Thoracic aorta (tissue), 2 donors: ENCODE results near the gene SULT1C2. TPM values are rescaled to one million over a fixed set of nuclear protein-coding genes. Genes with fewer than 3 reads are reported as not detected.
"Not testable (repeated sequence)": the region's sequence is repeated elsewhere in the genome, so short reads cannot be mapped to it uniquely, and the experiment has no call there.

ENCODE experiments used
- ATAC-seq: fragments of 150-250 bp; one replicate; pipeline ENCODE4 v1.8.0; 2017; ENCODE audit warnings: low read depth; ENCODE audit not compliant: insufficient number of reproducible peaks, low FRiP score
- DNase-seq: peaks from one replicate; pipeline ENCODE4 v3.0.0-alpha.2; 2020; ENCODE audit warnings: low spot score
- H3K27ac ChIP-seq, 2 donors: fragments of 200-600 bp; sonication (generic); 1 replicate in 1 of 2; 2 replicates in 1 of 2; pipeline ENCODE4 v1.5.1; 2016; ENCODE audit warnings: mild to moderate bottlenecking in 2 of 2, moderate library complexity in 2 of 2
- H3K27me3 ChIP-seq: fragments of 200-600 bp; sonication (generic); replicated peaks from 2 replicates; pipeline ENCODE4 v1.6.0; 2016; ENCODE audit warnings: mild to moderate bottlenecking; ENCODE audit not compliant: insufficient read depth
- H3K36me3 ChIP-seq: fragments of 200-600 bp; sonication (generic); one replicate; pipeline ENCODE4 v1.5.1; 2016
- H3K4me1 ChIP-seq, 2 donors: fragments of 200-600 bp; sonication (generic); 1 replicate in 1 of 2; 2 replicates in 1 of 2; pipeline versions ENCODE4 v1.5.1 to v1.6.0; 2016; ENCODE audit warnings: low read depth in 2 of 2, mild to moderate bottlenecking in 1 of 2; ENCODE audit not compliant: control insufficient read depth in 1 of 2
- H3K4me3 ChIP-seq: fragments of 200-600 bp; sonication (generic); 2 replicates; pipeline ENCODE4 v1.5.1; 2016; ENCODE audit warnings: mild to moderate bottlenecking
- H3K9me3 ChIP-seq: fragments of 200-600 bp; sonication (generic); 2 replicates; pipeline ENCODE4 v1.5.1; 2016
- total RNA-seq, 2 donors: library from RNA; depleted of rRNA; stranded (reverse); fragments of >200 nt; gene quantifications; one replicate each; pipeline versions ENCODE4 v1.1.0 to v1.2.3, GENCODE V29; 2016
- TF ChIP-seq, protein P1 (sequence below): fragments of 200-600 bp; sonication (generic); IDR thresholded peaks from one replicate; pipeline ENCODE4 v1.5.1; 2019; ENCODE audit warnings: antibody characterized with exemption

The SULT1C2 gene
- total RNA-seq, 2 donors from 2014 or later = 16.6 TPM; not detected in 1

DNA sequence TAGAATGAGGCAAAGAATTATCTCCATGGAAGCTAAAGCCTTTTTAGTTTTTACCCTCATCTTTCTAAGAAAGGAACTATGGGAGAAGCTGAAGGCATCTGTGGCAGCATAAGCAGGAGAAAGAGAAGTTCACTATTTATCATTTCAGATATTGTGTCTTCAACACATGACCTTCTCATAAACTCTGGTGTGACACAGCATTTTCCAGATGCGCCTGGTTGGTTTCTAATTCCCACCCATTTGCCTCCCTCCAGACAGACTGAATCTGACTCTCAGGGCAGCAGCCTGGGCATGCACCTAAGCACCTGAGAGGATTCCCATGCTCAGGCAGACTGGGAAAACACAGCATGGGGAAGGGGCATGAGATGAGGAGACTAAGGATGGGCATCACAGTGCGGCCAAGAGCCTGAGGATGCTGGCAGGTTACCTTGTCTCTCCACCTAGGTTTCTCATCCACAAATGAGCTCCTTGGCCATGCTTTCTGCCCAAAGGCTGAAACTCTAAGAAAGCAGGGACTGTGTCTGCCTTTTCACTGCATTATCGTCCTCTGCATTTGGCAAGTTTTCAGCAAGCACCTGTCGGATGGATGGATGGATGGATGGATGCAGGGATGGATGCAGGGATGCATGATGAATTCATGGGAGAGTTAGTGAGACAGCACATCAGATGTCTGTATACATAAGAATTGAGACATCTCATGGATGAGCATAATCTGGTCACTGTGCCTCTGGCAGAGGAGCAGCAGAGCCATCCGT is 60.3 kb downstream of the SULT1C2 start:
- H3K4me1 ChIP-seq = no peaks in the 10 kb centered on the region
- H3K27ac ChIP-seq = no peak overlapping the region
- H3K27me3 ChIP-seq = no peaks in the 10 kb centered on the region
- TF ChIP-seq, protein P1, sequence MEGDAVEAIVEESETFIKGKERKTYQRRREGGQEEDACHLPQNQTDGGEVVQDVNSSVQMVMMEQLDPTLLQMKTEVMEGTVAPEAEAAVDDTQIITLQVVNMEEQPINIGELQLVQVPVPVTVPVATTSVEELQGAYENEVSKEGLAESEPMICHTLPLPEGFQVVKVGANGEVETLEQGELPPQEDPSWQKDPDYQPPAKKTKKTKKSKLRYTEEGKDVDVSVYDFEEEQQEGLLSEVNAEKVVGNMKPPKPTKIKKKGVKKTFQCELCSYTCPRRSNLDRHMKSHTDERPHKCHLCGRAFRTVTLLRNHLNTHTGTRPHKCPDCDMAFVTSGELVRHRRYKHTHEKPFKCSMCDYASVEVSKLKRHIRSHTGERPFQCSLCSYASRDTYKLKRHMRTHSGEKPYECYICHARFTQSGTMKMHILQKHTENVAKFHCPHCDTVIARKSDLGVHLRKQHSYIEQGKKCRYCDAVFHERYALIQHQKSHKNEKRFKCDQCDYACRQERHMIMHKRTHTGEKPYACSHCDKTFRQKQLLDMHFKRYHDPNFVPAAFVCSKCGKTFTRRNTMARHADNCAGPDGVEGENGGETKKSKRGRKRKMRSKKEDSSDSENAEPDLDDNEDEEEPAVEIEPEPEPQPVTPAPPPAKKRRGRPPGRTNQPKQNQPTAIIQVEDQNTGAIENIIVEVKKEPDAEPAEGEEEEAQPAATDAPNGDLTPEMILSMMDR = no peak
- no peaks in the 10 kb centered on the region for H3K36me3 ChIP-seq
- DNase-seq (no peak), ATAC-seq (no peak)
- H3K9me3 ChIP-seq = no peaks in the 10 kb centered on the region
- H3K4me3 ChIP-seq = no peak overlapping the region

DNA sequence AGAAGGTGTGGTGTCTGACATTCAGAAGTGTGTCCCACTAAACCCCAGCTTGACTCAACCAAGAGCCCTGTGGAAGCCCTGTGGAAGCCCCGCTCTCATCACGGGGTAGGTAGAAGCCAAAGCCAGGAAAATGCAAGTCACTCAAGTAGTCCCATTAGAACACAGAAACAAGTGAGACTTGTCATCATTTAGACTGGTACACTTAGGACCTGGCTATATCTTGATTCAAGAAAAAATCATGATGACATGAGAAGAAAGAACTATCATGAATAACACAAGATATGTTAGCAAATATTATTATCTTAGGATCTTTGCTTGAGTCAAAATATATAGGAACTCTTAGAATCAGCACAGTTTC is 60.9 kb downstream of the SULT1C2 start:
- DNase-seq (no peak), ATAC-seq (no peak)
- Histone ChIP-seq H3K4me1 (no peaks in the 10 kb centered on the region), H3K27me3 (no peaks in the 10 kb centered on the region), H3K36me3 (no peaks in the 10 kb centered on the region), H3K27ac (no peak overlapping the region), H3K9me3 (no peaks in the 10 kb centered on the region), H3K4me3 (no peak overlapping the region)
- TF ChIP-seq, protein P1 = no peak

DNA sequence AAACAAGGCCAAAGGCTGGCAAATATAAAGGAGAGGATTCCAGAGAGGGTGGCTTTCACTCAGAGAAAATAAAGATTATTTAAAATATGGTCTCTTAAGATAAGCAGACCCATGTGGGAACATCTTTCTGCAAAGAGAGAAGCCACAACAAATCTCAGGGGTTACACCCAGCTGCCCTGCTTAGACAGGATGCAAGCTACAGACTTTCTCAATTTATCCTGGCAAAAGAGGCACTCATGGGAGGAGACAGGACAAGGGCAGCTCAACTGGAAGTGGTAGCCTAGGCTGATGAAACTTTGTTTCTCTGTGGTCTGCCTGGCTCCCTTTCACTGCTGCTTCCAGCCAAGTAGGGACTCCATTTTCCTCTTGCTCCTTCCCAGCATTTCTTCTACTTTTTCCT is 63.2 kb downstream of the SULT1C2 start:
- ATAC-seq (no peak), DNase-seq (no peak)
- TF ChIP-seq, protein P1 = no peak
- Histone ChIP-seq H3K27ac (no peak overlapping the region), H3K4me1 (no peaks in the 10 kb centered on the region), H3K9me3 (no peaks in the 10 kb centered on the region), H3K36me3 (no peaks in the 10 kb centered on the region), H3K4me3 (no peak overlapping the region), H3K27me3 (no peaks in the 10 kb centered on the region)

DNA sequence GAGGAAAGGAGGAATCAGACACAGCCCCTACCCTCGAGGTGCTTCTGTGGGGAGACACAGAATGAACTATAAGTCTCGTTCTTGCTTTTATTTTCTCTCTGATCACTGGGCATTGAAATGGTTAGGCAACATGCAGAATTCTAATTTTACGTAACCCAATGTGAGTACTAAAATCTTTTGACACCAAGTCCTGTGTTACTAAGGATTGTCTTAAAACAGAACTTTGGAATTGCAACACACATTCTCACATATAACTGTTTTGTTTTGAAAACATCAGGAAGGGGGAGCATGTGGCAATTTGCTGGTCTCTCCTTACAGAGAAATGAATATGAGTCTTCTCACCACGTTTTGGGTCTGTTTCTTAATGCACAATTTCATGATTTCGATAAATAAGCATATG is 65.4 kb downstream of the SULT1C2 start:
- no peaks in the 10 kb centered on the region for H3K9me3 ChIP-seq
- no peaks in the 10 kb centered on the region for H3K36me3 ChIP-seq
- no peaks in the 10 kb centered on the region for H3K4me1 ChIP-seq
- ATAC-seq (no peak), DNase-seq (no peak)
- no peak overlapping the region for H3K4me3 ChIP-seq
- TF ChIP-seq, protein P1 = no peak
- no peaks in the 10 kb centered on the region for H3K27me3 ChIP-seq
- no peak overlapping the region for H3K27ac ChIP-seq

DNA sequence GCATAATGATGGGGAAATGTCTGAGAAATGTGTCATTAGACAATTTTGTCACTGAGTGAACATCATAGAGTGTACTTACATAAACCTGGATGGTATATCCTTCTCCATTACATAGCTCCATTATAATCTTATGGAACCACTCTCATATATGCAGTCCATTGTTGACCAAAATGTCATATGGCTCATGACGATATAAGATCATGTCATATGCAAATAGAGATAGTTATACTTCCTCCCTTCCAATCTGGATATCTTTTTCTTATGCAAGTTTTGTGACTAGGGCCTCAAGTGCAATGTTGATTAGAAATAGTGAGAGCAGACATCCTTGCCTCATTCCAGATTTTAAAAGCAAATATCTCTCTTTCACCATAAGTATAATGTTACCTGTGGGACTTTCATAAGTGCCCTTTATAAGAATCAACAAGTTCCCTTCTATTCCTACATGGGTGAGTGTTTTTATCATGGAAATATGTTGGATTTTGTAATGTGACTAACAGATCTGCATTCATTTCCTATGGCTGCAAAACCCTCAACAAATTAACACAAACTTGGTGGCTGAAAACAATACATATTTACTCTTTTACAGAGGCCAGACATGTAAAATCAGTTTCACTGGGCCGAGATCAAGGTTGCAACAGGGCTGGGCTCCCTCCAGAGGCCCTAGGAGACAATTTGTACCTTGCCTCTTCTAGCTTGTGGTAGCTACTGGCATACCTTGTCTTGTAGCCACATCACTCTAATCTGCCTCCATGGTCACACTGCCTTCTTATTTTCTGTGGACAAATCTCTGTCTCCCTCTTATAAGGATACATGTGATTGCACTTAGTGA is 67.4 kb downstream of the SULT1C2 start:
- H3K9me3 ChIP-seq = no peaks in the 10 kb centered on the region
- TF ChIP-seq, protein P1 = no peak
- DNase-seq = no peak
- no peaks in the 10 kb centered on the region for H3K4me1 ChIP-seq
- H3K36me3 ChIP-seq = no peaks in the 10 kb centered on the region
- H3K27ac ChIP-seq = no peak overlapping the region
- no peaks in the 10 kb centered on the region for H3K27me3 ChIP-seq
- ATAC-seq = no peak
- no peak overlapping the region for H3K4me3 ChIP-seq

DNA sequence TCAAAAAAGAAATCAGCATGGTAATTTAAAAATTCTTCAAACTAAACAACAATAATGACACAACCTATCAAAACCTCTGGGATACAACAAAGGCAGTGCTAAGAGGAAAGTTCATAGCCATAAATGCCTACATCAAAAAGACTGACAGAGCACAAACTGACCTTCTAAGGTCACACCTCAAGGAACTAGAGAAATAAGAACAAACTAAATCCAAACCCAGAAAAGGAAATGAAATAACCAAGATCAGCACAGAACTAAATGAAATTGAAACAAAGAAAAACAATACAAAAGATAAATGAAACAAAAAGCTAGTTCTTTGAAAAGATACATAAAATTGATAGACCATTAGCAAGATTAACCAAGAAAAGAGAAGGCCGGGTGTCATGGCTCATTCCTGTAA is 70.6 kb downstream of the SULT1C2 start:
- H3K9me3 ChIP-seq, H3K27ac ChIP-seq, H3K36me3 ChIP-seq, H3K4me1 ChIP-seq, H3K27me3 ChIP-seq, DNase-seq, ATAC-seq, H3K4me3 ChIP-seq: not testable (repeated sequence)
